Measurements from ENCODE around the gene KHNYN.

KHNYN gene

DNA sequence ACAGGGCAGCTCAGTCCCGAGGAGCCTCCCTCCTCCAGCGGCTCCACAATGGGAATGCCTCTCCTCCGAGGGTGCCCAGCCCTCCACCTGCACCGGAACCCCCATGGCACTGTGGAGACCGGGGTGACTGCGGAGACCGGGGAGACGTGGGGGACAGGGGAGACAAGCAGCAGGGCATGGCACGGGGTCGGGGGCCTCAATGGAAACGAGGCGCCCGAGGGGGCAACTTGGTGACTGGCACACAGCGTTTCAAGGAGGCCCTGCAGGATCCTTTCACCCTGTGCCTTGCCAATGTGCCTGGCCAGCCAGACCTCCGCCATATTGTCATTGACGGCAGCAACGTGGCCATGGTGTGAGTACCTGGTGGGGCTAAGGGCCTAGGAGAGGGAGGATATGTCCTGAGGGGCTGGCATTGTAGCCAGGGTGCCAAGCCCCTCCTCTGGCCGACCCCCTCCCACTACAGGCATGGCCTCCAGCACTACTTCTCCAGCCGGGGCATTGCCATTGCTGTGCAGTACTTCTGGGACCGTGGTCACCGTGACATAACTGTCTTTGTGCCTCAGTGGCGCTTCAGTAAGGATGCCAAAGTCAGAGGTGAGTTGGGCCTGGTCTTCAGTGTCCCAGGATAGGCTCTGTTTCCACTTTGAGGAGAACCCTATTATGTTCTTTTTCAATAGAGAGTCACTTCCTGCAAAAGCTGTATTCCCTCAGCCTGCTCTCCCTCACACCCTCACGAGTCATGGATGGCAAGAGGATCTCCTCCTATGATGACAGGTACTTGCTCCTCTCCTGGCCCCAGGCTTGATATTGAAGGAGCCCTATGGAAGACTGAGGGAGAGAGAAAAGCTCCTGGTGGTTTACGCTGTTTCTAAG lies 2.7 kb downstream of the KHNYN start:
- no peaks in the 10 kb centered on the region for H3K27me3 ChIP-seq (ENCODE audit: control insufficient read depth, insufficient read depth, low read length)

DNA sequence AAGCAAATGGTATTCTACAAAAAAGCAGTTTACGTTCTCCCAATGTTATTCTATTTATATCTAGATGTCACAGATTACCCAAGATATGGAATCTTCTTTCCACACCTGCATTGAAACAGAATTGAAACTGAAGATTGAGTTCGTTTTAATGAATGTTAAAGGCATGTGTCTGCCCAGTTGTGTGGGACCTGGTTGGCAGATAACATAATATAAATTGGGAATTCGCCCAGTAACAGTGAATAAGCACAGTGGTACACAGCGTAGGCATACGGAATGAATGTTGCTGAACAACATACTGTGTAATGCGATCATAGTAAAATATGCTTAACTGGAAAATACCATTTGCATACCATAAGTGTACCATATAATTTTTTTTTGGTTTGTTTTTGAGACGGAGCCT lies 4.3 kb downstream of the KHNYN start:
- Histone ChIP-seq H3K27me3 (ENCODE audit: control insufficient read depth, insufficient read depth, low read length) (no peaks in the 10 kb centered on the region), H3K9me3 (ENCODE audit: control insufficient read depth, insufficient read depth, low read length) (no peaks in the 10 kb centered on the region), H3K4me3 (ENCODE audit: low read length) (no peak overlapping the region), H3K27ac (ENCODE audit: low read length) (no peak overlapping the region), H3K36me3 (ENCODE audit: control insufficient read depth, insufficient read depth, low read length) (peaks cover 3% of the 10 kb centered on the region), H3K4me1 (ENCODE audit: control insufficient read depth, insufficient read depth, low read length) (no peaks in the 10 kb centered on the region; the same call in none of the 2 replicates)
- DNase-seq (ENCODE audit: low read depth, low spot score), result no peak
- no CpG with 5 or more reads among the region's 7 CpGs for WGBS (ENCODE audit: insufficient coverage, insufficient read length)

More for the DNA sequence above, 2.7 kb downstream of the KHNYN start:
- H3K4me3 ChIP-seq (ENCODE audit: low read length), result no peak overlapping the region
- peaks cover 3% of the 10 kb centered on the region for H3K36me3 ChIP-seq (ENCODE audit: control insufficient read depth, insufficient read depth, low read length)
- DNase-seq (ENCODE audit: low read depth, low spot score), result no peak
- no peaks in the 10 kb centered on the region for H3K9me3 ChIP-seq (ENCODE audit: control insufficient read depth, insufficient read depth, low read length)
- no peak overlapping the region for H3K27ac ChIP-seq (ENCODE audit: low read length)
- no peaks in the 10 kb centered on the region; the same call in none of the 2 replicates for H3K4me1 ChIP-seq (ENCODE audit: control insufficient read depth, insufficient read depth, low read length)
- no CpG with 5 or more reads among the region's 24 CpGs for WGBS (ENCODE audit: insufficient coverage, insufficient read length)

DNA sequence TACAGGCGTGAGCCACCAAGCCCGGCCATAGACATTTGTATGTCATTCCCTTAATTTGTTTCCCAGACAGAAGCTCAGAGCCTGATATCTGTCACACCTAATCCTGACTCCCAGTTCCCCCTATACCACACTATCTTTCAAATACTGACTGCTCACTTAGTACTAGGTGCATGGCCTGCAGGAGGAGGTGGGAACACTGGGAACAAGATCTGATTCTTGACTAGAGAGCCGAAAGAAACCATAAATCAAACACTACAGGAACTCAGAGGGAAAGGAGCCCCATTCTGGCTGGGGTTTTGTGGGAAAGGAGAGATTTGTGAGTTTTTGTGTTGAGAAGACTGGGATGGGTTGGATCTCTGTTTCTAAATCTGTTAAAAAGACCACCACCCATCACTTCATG lies 4.9 kb downstream of the KHNYN start:
- Histone ChIP-seq H3K4me1 (ENCODE audit: control insufficient read depth, insufficient read depth, low read length) (no peaks in the 10 kb centered on the region; the same call in 1 of the 2 replicates), H3K9me3 (ENCODE audit: control insufficient read depth, insufficient read depth, low read length) (no peaks in the 10 kb centered on the region), H3K27ac (ENCODE audit: low read length) (no peak overlapping the region), H3K27me3 (ENCODE audit: control insufficient read depth, insufficient read depth, low read length) (no peaks in the 10 kb centered on the region), H3K4me3 (ENCODE audit: low read length) (no peak overlapping the region), H3K36me3 (ENCODE audit: control insufficient read depth, insufficient read depth, low read length) (peaks cover 3% of the 10 kb centered on the region)
- no CpG with 5 or more reads among the region's 3 CpGs for WGBS (ENCODE audit: insufficient coverage, insufficient read length)
- no peak for DNase-seq (ENCODE audit: low read depth, low spot score)

DNA sequence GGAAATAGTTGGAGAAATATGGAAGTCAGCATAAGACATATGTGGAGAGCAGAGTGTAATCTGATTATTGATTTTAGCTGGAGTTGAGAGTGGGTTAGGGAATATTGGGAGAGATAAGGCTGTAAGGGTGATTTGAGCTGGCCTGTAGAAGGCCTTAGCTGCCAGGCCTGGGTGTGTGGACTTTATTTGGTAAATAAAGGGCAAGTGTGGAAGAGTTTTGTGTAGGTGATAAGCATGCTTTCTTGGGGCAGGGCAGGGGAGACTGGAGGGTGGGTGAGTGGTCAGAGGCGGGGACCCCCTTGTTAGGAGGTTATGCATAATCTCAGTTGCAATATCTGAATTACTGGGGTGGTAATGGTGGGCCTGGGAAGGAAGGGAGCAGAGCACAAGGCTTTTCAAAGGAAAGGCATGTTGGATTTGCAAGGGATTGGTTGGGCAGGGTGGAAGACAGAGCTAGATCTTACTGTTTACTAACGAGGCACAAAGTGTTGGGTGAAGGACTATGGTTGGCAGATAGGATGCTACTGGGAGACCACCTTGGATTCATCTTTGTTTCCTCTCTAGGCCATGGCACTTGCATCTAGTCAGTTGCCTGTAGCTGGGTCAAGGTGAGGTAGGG lies 5.5 kb downstream of the KHNYN start:
- Histone ChIP-seq H3K27me3 (ENCODE audit: control insufficient read depth, insufficient read depth, low read length) (no peaks in the 10 kb centered on the region), H3K9me3 (ENCODE audit: control insufficient read depth, insufficient read depth, low read length) (no peaks in the 10 kb centered on the region), H3K36me3 (ENCODE audit: control insufficient read depth, insufficient read depth, low read length) (peaks cover 10% of the 10 kb centered on the region), H3K27ac (ENCODE audit: low read length) (no peak overlapping the region), H3K4me3 (ENCODE audit: low read length) (no peak overlapping the region), H3K4me1 (ENCODE audit: control insufficient read depth, insufficient read depth, low read length) (no peaks in the 10 kb centered on the region; the same call in 1 of the 2 replicates)
- DNase-seq (ENCODE audit: low read depth, low spot score), result no peak
- no CpG with 5 or more reads among the region's 2 CpGs for WGBS (ENCODE audit: insufficient coverage, insufficient read length)

DNA sequence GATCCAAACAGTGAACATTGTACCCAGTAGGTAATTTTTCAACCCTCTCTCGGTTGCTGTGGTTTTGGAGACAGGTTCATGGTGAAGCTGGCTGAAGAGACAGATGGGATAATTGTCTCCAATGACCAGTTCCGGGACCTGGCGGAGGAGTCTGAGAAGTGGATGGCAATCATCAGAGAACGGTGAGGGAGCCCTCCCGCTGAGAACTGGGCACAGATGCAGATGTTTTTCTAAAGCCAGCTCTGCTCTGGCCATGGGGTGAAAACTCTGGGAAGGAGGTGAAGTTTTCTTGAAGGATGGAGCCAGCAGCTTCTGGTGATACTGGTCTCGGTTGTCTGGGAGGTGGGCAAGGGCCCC lies 6.2 kb downstream of the KHNYN start:
- H3K27ac ChIP-seq (ENCODE audit: low read length), result no peak overlapping the region
- no CpG with 5 or more reads among the region's 6 CpGs for whole genome bisulfite sequencing (ENCODE audit: insufficient coverage, insufficient read length)
- no peaks in the 10 kb centered on the region for H3K9me3 ChIP-seq (ENCODE audit: control insufficient read depth, insufficient read depth, low read length)
- H3K4me3 ChIP-seq (ENCODE audit: low read length), result no peak overlapping the region
- no peaks in the 10 kb centered on the region for H3K27me3 ChIP-seq (ENCODE audit: control insufficient read depth, insufficient read depth, low read length)
- peaks cover 11% of the 10 kb centered on the region for H3K36me3 ChIP-seq (ENCODE audit: control insufficient read depth, insufficient read depth, low read length)
- no peaks in the 10 kb centered on the region; the same call in 1 of the 2 replicates for H3K4me1 ChIP-seq (ENCODE audit: control insufficient read depth, insufficient read depth, low read length)
- DNase-seq (ENCODE audit: low read depth, low spot score), result no peak

DNA sequence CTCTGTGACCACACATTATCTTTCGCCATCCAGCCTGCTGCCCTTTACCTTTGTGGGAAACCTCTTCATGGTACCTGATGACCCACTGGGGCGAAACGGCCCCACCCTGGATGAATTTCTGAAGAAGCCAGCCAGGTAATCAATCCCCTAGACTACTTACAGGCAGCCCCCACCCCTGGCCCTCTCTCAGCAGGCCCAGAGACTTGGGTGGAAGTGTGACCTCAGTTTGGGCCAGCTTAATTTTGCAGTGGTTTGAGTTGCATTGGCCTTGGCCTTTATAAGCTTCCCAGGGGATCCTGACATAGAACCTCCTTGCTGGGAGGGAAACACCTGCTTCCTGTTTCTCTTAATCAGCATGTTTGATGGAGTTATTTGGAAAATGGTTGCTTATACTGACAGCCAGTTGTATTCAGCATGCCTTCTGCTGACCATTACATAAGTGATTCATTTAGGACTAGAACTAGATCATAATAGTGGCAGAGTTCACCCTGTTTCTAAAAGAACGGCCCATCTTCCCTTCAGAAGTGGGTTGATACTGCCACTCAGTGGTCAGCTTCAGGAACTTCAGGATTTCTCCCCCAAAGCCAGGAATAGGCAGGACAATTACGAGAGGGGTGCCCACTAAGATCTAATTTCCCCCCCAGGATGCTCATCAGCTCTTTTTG lies 6.7 kb downstream of the KHNYN start:
- Histone ChIP-seq H3K27ac (ENCODE audit: low read length) (no peak overlapping the region), H3K36me3 (ENCODE audit: control insufficient read depth, insufficient read depth, low read length) (peaks cover 11% of the 10 kb centered on the region), H3K4me1 (ENCODE audit: control insufficient read depth, insufficient read depth, low read length) (no peaks in the 10 kb centered on the region), H3K27me3 (ENCODE audit: control insufficient read depth, insufficient read depth, low read length) (no peaks in the 10 kb centered on the region), H3K9me3 (ENCODE audit: control insufficient read depth, insufficient read depth, low read length) (no peaks in the 10 kb centered on the region), H3K4me3 (ENCODE audit: low read length) (no peak overlapping the region)
- no peak for DNase-seq (ENCODE audit: low read depth, low spot score)
- no CpG with 5 or more reads among the region's 5 CpGs for WGBS (ENCODE audit: insufficient coverage, insufficient read length)

DNA sequence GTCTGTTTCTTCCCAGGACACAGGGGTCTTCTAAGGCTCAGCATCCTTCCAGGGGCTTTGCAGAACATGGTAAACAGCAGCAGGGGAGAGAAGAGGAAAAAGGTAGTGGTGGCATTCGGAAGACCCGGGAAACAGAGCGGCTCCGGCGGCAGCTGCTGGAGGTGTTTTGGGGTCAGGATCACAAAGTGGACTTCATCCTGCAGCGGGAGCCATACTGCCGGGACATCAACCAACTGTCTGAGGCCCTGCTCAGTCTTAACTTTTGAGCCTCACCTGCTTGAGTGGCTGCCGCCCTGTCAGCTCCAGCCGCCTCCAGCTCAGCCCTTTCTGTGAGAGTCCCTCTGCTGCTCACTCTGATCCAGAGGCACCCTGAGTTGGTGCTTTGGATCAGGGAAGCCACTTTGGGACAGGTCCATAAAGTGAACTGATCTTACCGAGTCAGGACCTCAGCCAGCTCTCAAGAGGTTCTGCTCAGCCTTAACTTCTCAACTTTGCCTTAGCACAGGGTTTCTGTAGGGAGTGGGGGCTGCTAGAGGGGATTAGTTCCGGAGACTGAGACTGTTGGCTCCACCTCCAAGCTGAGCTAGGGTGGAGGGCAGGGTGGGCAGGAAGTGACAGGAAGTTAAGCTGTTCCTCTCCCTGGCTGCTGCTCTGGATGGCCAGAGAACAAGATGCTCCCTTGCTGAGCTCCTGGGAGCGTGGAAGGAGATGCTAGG lies 7.4 kb downstream of the KHNYN start:
- no peaks in the 10 kb centered on the region for H3K4me1 ChIP-seq (ENCODE audit: control insufficient read depth, insufficient read depth, low read length)
- WGBS (ENCODE audit: insufficient coverage, insufficient read length), result no CpG with 5 or more reads among the region's 12 CpGs
- H3K27me3 ChIP-seq (ENCODE audit: control insufficient read depth, insufficient read depth, low read length), result no peaks in the 10 kb centered on the region
- no peak overlapping the region for H3K4me3 ChIP-seq (ENCODE audit: low read length)
- DNase-seq (ENCODE audit: low read depth, low spot score), result no peak
- no peak overlapping the region for H3K27ac ChIP-seq (ENCODE audit: low read length)
- H3K9me3 ChIP-seq (ENCODE audit: control insufficient read depth, insufficient read depth, low read length), result no peaks in the 10 kb centered on the region
- H3K36me3 ChIP-seq (ENCODE audit: control insufficient read depth, insufficient read depth, low read length), result peaks cover 11% of the 10 kb centered on the region

DNA sequence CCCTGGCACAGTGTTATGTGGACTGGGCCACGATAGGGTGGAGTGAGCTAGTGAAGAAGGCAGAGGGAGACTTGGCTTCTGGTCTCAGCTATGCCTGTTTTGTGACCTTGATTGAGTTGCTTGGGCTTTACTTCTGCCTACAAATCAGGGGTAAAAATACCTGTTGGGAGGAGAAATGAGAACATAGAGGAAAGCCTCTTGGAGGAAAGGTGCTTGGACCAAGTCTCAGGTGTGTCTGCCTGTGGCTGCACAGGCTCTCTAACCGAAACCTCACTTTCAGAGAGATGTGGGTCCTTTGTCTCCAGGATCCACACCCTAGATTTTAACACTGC lies 7.9 kb downstream of the KHNYN start:
- Histone ChIP-seq H3K4me1 (ENCODE audit: control insufficient read depth, insufficient read depth, low read length) (no peaks in the 10 kb centered on the region), H3K27ac (ENCODE audit: low read length) (no peak overlapping the region), H3K36me3 (ENCODE audit: control insufficient read depth, insufficient read depth, low read length) (peaks cover 11% of the 10 kb centered on the region)

DNA sequence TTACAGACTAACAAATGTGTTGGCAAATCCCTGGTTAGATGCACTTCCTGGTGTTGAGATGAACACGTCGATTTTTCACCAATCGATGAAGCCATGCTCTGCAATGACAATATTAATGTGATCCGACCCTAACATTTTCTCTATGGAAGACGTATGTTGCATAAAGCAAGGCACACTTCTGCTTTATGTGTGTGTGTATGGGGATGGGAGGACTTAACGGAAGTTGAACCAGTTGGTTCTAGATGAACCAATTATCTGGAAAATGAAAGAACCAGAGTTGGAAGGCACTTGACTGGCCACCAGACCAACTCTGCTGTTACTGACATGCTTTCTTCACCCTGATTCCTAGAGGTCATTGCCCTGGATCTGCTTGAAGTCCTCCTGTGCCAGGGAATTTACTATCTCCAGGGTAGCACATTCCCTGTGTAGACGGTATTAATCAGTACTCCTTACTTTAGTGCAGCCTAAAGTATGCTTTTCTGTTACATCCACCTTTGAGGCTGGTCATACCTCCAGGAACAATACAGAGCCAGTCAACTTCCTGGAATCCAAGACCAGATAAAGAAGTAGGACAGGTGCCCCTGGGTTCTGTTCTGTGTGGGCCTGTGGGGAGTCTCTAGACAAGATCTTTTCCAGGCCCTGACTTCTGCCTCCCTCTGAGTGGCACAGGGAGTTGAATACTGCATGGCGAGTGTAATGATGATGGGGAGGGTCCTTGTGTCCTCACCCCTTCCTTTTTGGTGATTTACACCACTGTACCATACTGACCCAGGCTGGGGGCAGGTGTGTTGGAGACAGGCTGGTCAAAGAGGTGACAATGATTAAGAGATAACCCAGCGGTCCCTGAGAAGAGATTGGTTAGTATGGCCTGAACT lies 8.7 kb downstream of the KHNYN start:
- H3K27ac ChIP-seq (ENCODE audit: low read length), result no peak overlapping the region
- H3K4me3 ChIP-seq (ENCODE audit: low read length), result no peak overlapping the region
- no peaks in the 10 kb centered on the region for H3K9me3 ChIP-seq (ENCODE audit: control insufficient read depth, insufficient read depth, low read length)
- WGBS (ENCODE audit: insufficient coverage, insufficient read length), result no CpG with 5 or more reads among the region's 9 CpGs
- H3K4me1 ChIP-seq (ENCODE audit: control insufficient read depth, insufficient read depth, low read length), result no peaks in the 10 kb centered on the region
- DNase-seq (ENCODE audit: low read depth, low spot score), result no peak
- H3K36me3 ChIP-seq (ENCODE audit: control insufficient read depth, insufficient read depth, low read length), result peaks cover 11% of the 10 kb centered on the region
- H3K27me3 ChIP-seq (ENCODE audit: control insufficient read depth, insufficient read depth, low read length), result no peaks in the 10 kb centered on the region

More for the DNA sequence above, 7.9 kb downstream of the KHNYN start:
- Histone ChIP-seq H3K27me3 (ENCODE audit: control insufficient read depth, insufficient read depth, low read length) (no peaks in the 10 kb centered on the region), H3K9me3 (ENCODE audit: control insufficient read depth, insufficient read depth, low read length) (no peaks in the 10 kb centered on the region), H3K4me3 (ENCODE audit: low read length) (no peak overlapping the region)
- no CpG with 5 or more reads among the region's 2 CpGs for WGBS (ENCODE audit: insufficient coverage, insufficient read length)
- no peak for DNase-seq (ENCODE audit: low read depth, low spot score)

Measured in iPS DF 6.9 (cell line).